Measurements from ENCODE around the gene TBCD.

The TBCD gene

GRCh38 chr17:82937411-82938371 is 185.8 kb downstream of the TBCD start:
- H3K9me3 ChIP-seq (ENCODE audit: insufficient read depth, low read length): no peaks in the 10 kb centered on the region
- H3K36me3 ChIP-seq (replicated peaks; ENCODE audit: low read depth, low read length): peaks cover 14% of the 10 kb centered on the region
- H4K20me1 ChIP-seq (ENCODE audit: insufficient read depth, low read length): no peaks in the 10 kb centered on the region
- no peaks in the 10 kb centered on the region for H3K79me2 ChIP-seq (ENCODE audit: low read length)
- H3K4me3 ChIP-seq (ENCODE audit: low read length): no peak overlapping the region
- H3K9ac ChIP-seq (ENCODE audit: low read length): no peak overlapping the region
- H3K4me1 ChIP-seq (ENCODE audit: low read length): no peaks in the 10 kb centered on the region
- H3K27me3 ChIP-seq (ENCODE audit: low read depth, low read length): no peaks in the 10 kb centered on the region
- no peak overlapping the region for H3K27ac ChIP-seq (ENCODE audit: low read length)
- TF ChIP-seq, protein P1, sequence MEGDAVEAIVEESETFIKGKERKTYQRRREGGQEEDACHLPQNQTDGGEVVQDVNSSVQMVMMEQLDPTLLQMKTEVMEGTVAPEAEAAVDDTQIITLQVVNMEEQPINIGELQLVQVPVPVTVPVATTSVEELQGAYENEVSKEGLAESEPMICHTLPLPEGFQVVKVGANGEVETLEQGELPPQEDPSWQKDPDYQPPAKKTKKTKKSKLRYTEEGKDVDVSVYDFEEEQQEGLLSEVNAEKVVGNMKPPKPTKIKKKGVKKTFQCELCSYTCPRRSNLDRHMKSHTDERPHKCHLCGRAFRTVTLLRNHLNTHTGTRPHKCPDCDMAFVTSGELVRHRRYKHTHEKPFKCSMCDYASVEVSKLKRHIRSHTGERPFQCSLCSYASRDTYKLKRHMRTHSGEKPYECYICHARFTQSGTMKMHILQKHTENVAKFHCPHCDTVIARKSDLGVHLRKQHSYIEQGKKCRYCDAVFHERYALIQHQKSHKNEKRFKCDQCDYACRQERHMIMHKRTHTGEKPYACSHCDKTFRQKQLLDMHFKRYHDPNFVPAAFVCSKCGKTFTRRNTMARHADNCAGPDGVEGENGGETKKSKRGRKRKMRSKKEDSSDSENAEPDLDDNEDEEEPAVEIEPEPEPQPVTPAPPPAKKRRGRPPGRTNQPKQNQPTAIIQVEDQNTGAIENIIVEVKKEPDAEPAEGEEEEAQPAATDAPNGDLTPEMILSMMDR (IDR thresholded peaks at IDR 0.05; ENCODE audit: low read depth, low read length): no peak
- TF ChIP-seq EZH2phosphoT487 (IDR thresholded peaks at IDR 0.05; ENCODE audit: low read depth): no peak
- H2AFZ ChIP-seq (ENCODE audit: low read depth, low read length): no peak overlapping the region
- H3K4me2 ChIP-seq (ENCODE audit: low read length): no peak overlapping the region

DNA sequence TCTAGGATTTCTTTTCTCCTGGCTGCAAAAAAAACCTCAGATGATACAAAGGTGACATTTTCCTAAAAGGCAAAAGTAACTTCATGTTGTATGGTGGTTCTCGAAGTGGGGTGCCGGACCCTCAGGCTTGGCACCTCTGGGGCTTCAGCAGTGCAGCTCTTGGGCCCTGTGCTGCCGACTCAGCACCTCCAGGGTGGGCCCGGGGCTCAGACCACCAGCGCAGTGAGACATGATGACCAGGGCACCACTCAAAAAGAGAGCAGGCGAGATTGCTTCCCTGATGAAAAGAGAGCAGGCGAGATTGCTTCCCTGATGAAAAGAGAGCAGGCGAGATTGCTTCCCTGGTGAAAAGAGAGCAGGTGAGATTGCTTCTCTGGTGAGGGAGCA is 186.6 kb downstream of the TBCD start:
- no peaks in the 10 kb centered on the region for H3K27me3 ChIP-seq (ENCODE audit: low read depth, low read length)
- H3K27ac ChIP-seq (ENCODE audit: low read length): no peak overlapping the region
- no peaks in the 10 kb centered on the region for H3K79me2 ChIP-seq (ENCODE audit: low read length)
- H3K9ac ChIP-seq (ENCODE audit: low read length): no peak overlapping the region
- H2AFZ ChIP-seq (ENCODE audit: low read depth, low read length): no peak overlapping the region
- TF ChIP-seq, protein P1 (IDR thresholded peaks at IDR 0.05; ENCODE audit: low read depth, low read length): no peak
- TF ChIP-seq EZH2phosphoT487 (IDR thresholded peaks at IDR 0.05; ENCODE audit: low read depth): no peak
- no peaks in the 10 kb centered on the region for H4K20me1 ChIP-seq (ENCODE audit: insufficient read depth, low read length)
- H3K4me1 ChIP-seq (ENCODE audit: low read length): no peaks in the 10 kb centered on the region
- H3K4me3 ChIP-seq (ENCODE audit: low read length): no peak overlapping the region
- peaks cover 22% of the 10 kb centered on the region for H3K36me3 ChIP-seq (replicated peaks; ENCODE audit: low read depth, low read length)
- H3K9me3 ChIP-seq (ENCODE audit: insufficient read depth, low read length): no peaks in the 10 kb centered on the region
- no peak overlapping the region for H3K4me2 ChIP-seq (ENCODE audit: low read length)

DNA sequence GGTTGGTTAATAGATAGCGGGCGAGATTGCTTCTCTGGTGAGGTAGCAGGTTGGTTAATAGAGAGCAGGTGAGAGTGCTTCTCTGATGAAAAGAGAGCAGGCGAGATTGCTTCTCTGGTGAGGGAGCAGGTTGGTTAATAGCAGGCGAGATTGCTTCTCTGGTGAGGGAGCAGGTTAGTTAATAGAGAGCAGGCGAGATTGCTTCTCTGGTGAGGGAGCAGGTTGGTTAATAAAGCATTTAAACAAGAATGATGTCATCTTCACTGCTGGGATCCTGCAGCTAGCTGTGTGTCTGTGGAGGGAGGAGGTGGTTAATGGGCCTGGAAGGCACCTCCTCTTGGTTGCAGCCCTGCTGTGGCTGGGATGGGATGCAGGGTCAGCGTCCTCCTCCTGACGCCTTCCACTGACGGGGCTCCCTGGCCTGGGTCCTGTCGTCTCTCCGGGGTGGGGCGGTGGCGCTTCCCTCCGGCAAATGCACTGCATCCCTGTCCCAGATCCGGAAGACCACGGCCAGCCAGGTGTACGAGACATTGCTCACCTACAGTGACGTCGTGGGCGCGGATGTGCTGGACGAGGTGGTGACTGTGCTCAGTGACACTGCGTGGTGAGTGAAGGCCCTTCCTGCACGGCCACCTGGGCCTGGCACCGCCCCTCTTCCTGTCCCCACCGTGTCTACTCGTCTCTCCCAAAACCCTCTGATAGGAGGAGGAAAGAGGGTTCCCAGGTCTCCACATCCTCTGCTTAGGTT is 187.2 kb downstream of the TBCD start:
- H3K79me2 ChIP-seq (ENCODE audit: low read length): no peaks in the 10 kb centered on the region
- H3K4me2 ChIP-seq (ENCODE audit: low read length): no peak overlapping the region
- peaks cover 28% of the 10 kb centered on the region for H3K36me3 ChIP-seq (replicated peaks; ENCODE audit: low read depth, low read length)
- H3K27me3 ChIP-seq (ENCODE audit: low read depth, low read length): no peaks in the 10 kb centered on the region
- no peaks in the 10 kb centered on the region for H3K4me1 ChIP-seq (ENCODE audit: low read length)
- TF ChIP-seq, protein P1 (IDR thresholded peaks at IDR 0.05; ENCODE audit: low read depth, low read length): no peak
- no peak for TF ChIP-seq EZH2phosphoT487 (IDR thresholded peaks at IDR 0.05; ENCODE audit: low read depth)
- no peak overlapping the region for H2AFZ ChIP-seq (ENCODE audit: low read depth, low read length)
- H3K4me3 ChIP-seq (ENCODE audit: low read length): no peak overlapping the region
- no peaks in the 10 kb centered on the region for H4K20me1 ChIP-seq (ENCODE audit: insufficient read depth, low read length)
- no peak overlapping the region for H3K9ac ChIP-seq (ENCODE audit: low read length)
- no peak overlapping the region for H3K27ac ChIP-seq (ENCODE audit: low read length)
- no peaks in the 10 kb centered on the region for H3K9me3 ChIP-seq (ENCODE audit: insufficient read depth, low read length)

DNA sequence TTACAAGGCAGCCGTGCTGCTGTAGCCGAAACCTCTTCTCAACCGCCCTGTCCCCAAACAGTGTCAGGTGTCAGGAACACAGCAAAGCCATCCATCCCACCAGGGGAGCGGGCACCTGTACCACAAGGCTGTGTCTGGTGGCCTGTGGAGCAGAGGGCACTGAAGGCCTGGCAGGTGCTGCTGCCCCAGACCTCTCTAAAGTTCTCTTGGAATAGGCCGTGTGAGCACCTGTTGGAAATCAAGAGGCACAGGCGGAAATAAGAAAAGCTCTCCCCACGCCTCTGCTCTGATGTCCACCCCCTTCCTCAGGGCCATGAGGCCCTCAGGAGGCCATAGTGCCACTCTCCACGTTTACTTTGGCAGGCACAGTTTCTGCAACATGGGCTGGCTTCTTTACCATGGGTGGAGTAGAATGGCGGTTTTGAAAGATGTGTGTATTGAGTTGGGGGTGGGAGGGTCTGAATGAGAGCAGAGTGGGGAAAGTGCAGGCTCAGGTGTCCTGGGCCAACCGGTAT is 187.8 kb downstream of the TBCD start:
- no peak overlapping the region for H3K4me2 ChIP-seq (ENCODE audit: low read length)
- H3K4me1 ChIP-seq (ENCODE audit: low read length): no peaks in the 10 kb centered on the region
- peaks cover 34% of the 10 kb centered on the region for H3K36me3 ChIP-seq (replicated peaks; ENCODE audit: low read depth, low read length)
- no peaks in the 10 kb centered on the region for H3K27me3 ChIP-seq (ENCODE audit: low read depth, low read length)
- no peak overlapping the region for H3K9ac ChIP-seq (ENCODE audit: low read length)
- H3K4me3 ChIP-seq (ENCODE audit: low read length): no peak overlapping the region
- H4K20me1 ChIP-seq (ENCODE audit: insufficient read depth, low read length): no peaks in the 10 kb centered on the region
- no peaks in the 10 kb centered on the region for H3K79me2 ChIP-seq (ENCODE audit: low read length)
- no peak for TF ChIP-seq EZH2phosphoT487 (IDR thresholded peaks at IDR 0.05; ENCODE audit: low read depth)
- TF ChIP-seq, protein P1 (IDR thresholded peaks at IDR 0.05; ENCODE audit: low read depth, low read length): no peak
- H3K27ac ChIP-seq (ENCODE audit: low read length): no peak overlapping the region
- peaks cover 5% of the 10 kb centered on the region; the same call in 1 of the 2 replicates for H3K9me3 ChIP-seq (ENCODE audit: insufficient read depth, low read length)
- no peak overlapping the region for H2AFZ ChIP-seq (ENCODE audit: low read depth, low read length)

Data from OCI-LY3 (cell line).